Activated naive CD8-positive, alpha-beta T cell treated with anti-CD3 and anti-CD28 coated beads, Interleukin-2, amount 10 ng/mL, durations not matched to agents 7 days and 5 days (primary cell): ENCODE measurements around the gene SF3A2. TPM values are rescaled to one million over a fixed set of nuclear protein-coding genes. Genes with fewer than 3 reads are reported as not detected.
"Not testable (repeated sequence)": the region's sequence is repeated elsewhere in the genome, so short reads cannot be mapped to it uniquely, and the experiment has no call there.

Experiments used
- ATAC-seq: fragments of 150-1000 bp; cut with Tn5 transposase; one replicate; pipeline ENCODE4 v1.10.0; 2021; ENCODE audit warnings: low read depth, moderate library complexity
- POLR2A ChIA-PET: fragments of 350-600 bp; sonication (Branson Sonifier 250); formaldehyde crosslinking; loops from one replicate; lab custom pipeline; 2021; ENCODE audit warnings: antibody characterized with exemption; lab: Charles Lee
- DNase-seq: peaks from one replicate; pipeline ENCODE4 v3.0.0; 2021
- H3K27ac Mint-ChIP-seq: one replicate; pipeline ENCODE4 v1.8.0; 2022; ENCODE audit warnings: mild to moderate bottlenecking, mixed read lengths
- H3K27me3 Mint-ChIP-seq: one replicate; pipeline ENCODE4 v1.8.0; 2022; ENCODE audit warnings: mild to moderate bottlenecking, moderate library complexity, mixed read lengths
- H3K36me3 Mint-ChIP-seq: one replicate; pipeline ENCODE4 v1.8.0; 2021; ENCODE audit warnings: mild to moderate bottlenecking, mixed read lengths
- H3K4me1 Mint-ChIP-seq: one replicate; pipeline ENCODE4 v1.8.0; 2021; ENCODE audit warnings: mixed read lengths
- H3K4me3 Mint-ChIP-seq: one replicate; pipeline ENCODE4 v1.8.0; 2022; ENCODE audit warnings: mild to moderate bottlenecking, moderate library complexity, mixed read lengths
- H3K9me3 Mint-ChIP-seq: one replicate; pipeline ENCODE4 v1.8.0; 2021; ENCODE audit warnings: mixed read lengths
- total RNA-seq, 2 experiments: library from RNA; stranded (reverse); gene quantifications; one replicate each; pipeline ENCODE4 v1.2.3, GENCODE V29; 2021

The SF3A2 gene
- total RNA-seq, 2 experiments from 2014 or later, result 171 TPM

GRCh38 chr19:2199215-2199614 is 37.4 kb upstream of the SF3A2 start:
- DNase-seq (no peak), ATAC-seq (no peak)
- H3K36me3 Mint-ChIP-seq, result peaks cover 3% of the 10 kb centered on the region
- no peak overlapping the region for H3K27ac Mint-ChIP-seq
- H3K27me3 Mint-ChIP-seq, result no peaks in the 10 kb centered on the region
- H3K4me1 Mint-ChIP-seq, result peaks cover 2% of the 10 kb centered on the region
- H3K4me3 Mint-ChIP-seq, result no peak overlapping the region
- H3K9me3 Mint-ChIP-seq, result no peaks in the 10 kb centered on the region
- POLR2A ChIA-PET, result interaction anchor here (0.7 kb wide), 1 partner anchor 169 kb away, joined by 4 read pairs; no protein-coding TSS in a partner anchor

- DNase-seq (no peak), ATAC-seq (no peak)
- H3K4me1 Mint-ChIP-seq, result peaks cover 2% of the 10 kb centered on the region
- no peak overlapping the region for H3K4me3 Mint-ChIP-seq
- no peaks in the 10 kb centered on the region for H3K27me3 Mint-ChIP-seq
- H3K9me3 Mint-ChIP-seq, result no peaks in the 10 kb centered on the region
- POLR2A ChIA-PET, result interaction anchor here (0.7 kb wide), 1 partner anchor 170 kb away, joined by 4 read pairs; no protein-coding TSS in a partner anchor
- peaks cover 5% of the 10 kb centered on the region for H3K36me3 Mint-ChIP-seq
- H3K27ac Mint-ChIP-seq, result no peak overlapping the region
Measured at GRCh38 chr19:2199861-2200623, 36.6 kb upstream of the SF3A2 start.

GRCh38 chr19:2200624-2201294 is 35.9 kb upstream of the SF3A2 start:
- H3K9me3 Mint-ChIP-seq, H3K27me3 Mint-ChIP-seq, DNase-seq, POLR2A ChIA-PET, H3K27ac Mint-ChIP-seq, H3K4me3 Mint-ChIP-seq, H3K4me1 Mint-ChIP-seq, ATAC-seq, H3K36me3 Mint-ChIP-seq: not testable (repeated sequence)

GRCh38 chr19:2201473-2202148 is 35.0 kb upstream of the SF3A2 start:
- Mint-ChIP-seq H3K9me3 (no peaks in the 10 kb centered on the region), H3K4me3 (no peak overlapping the region), H3K4me1 (peaks cover 2% of the 10 kb centered on the region), H3K36me3 (peaks cover 6% of the 10 kb centered on the region), H3K27ac (no peak overlapping the region), H3K27me3 (no peaks in the 10 kb centered on the region)
- DNase-seq, result no peak
- POLR2A ChIA-PET, result no interaction called here
- ATAC-seq, result no peak

- Mint-ChIP-seq H3K27me3 (no peaks in the 10 kb centered on the region), H3K4me3 (no peak overlapping the region), H3K36me3 (peaks cover 8% of the 10 kb centered on the region), H3K4me1 (peaks cover 2% of the 10 kb centered on the region), H3K9me3 (no peaks in the 10 kb centered on the region), H3K27ac (no peak overlapping the region)
- POLR2A ChIA-PET, result no interaction called here
- ATAC-seq (no peak), DNase-seq (no peak)
Measured at GRCh38 chr19:2202366-2202765, 34.3 kb upstream of the SF3A2 start.

- H3K27ac Mint-ChIP-seq, result no peak overlapping the region
- H3K9me3 Mint-ChIP-seq, result no peaks in the 10 kb centered on the region
- H3K4me1 Mint-ChIP-seq, result peaks cover 2% of the 10 kb centered on the region
- no peak overlapping the region for H3K4me3 Mint-ChIP-seq
- DNase-seq, result no peak
- H3K27me3 Mint-ChIP-seq, result no peaks in the 10 kb centered on the region
- POLR2A ChIA-PET, result no interaction called here
- ATAC-seq, result no peak
- peaks cover 12% of the 10 kb centered on the region for H3K36me3 Mint-ChIP-seq
Measured at GRCh38 chr19:2207008-2207407, 29.6 kb upstream of the SF3A2 start.

- Mint-ChIP-seq H3K36me3 (peaks cover 12% of the 10 kb centered on the region), H3K4me1 (peaks cover 2% of the 10 kb centered on the region), H3K4me3 (no peak overlapping the region), H3K9me3 (no peaks in the 10 kb centered on the region), H3K27ac (no peak overlapping the region), H3K27me3 (no peaks in the 10 kb centered on the region)
- DNase-seq (no peak), ATAC-seq (peak; percentile 57)
- POLR2A ChIA-PET, result no interaction called here
Measured at GRCh38 chr19:2207991-2208860, 28.4 kb upstream of the SF3A2 start.

GRCh38 chr19:2208975-2209374 is 27.6 kb upstream of the SF3A2 start:
- Mint-ChIP-seq H3K27me3 (no peaks in the 10 kb centered on the region), H3K9me3 (no peaks in the 10 kb centered on the region), H3K4me1 (peaks cover 3% of the 10 kb centered on the region), H3K4me3 (no peak overlapping the region), H3K27ac (no peak overlapping the region), H3K36me3 (peaks cover 13% of the 10 kb centered on the region)
- ATAC-seq (no peak), DNase-seq (no peak)
- POLR2A ChIA-PET, result no interaction called here

- Mint-ChIP-seq H3K27me3 (no peaks in the 10 kb centered on the region), H3K4me1 (peaks cover 1% of the 10 kb centered on the region), H3K9me3 (no peaks in the 10 kb centered on the region), H3K4me3 (no peak overlapping the region), H3K27ac (no peak overlapping the region), H3K36me3 (peaks cover 10% of the 10 kb centered on the region)
- DNase-seq (no peak), ATAC-seq (no peak)
- POLR2A ChIA-PET, result no interaction called here
Measured at GRCh38 chr19:2209408-2209807, 27.2 kb upstream of the SF3A2 start.

GRCh38 chr19:2210206-2210605 is 26.4 kb upstream of the SF3A2 start:
- Mint-ChIP-seq H3K9me3 (no peaks in the 10 kb centered on the region), H3K27ac (no peak overlapping the region), H3K4me1 (peaks cover 3% of the 10 kb centered on the region), H3K4me3 (no peak overlapping the region), H3K36me3 (peaks cover 9% of the 10 kb centered on the region), H3K27me3 (no peaks in the 10 kb centered on the region)
- ATAC-seq (no peak), DNase-seq (no peak)
- POLR2A ChIA-PET, result no interaction called here

- H3K36me3 Mint-ChIP-seq, result peaks cover 9% of the 10 kb centered on the region
- POLR2A ChIA-PET, result no interaction called here
- no peaks in the 10 kb centered on the region for H3K27me3 Mint-ChIP-seq
- ATAC-seq (no peak), DNase-seq (no peak)
- H3K9me3 Mint-ChIP-seq, result no peaks in the 10 kb centered on the region
- peak overlapping the region; percentile 54 for H3K27ac Mint-ChIP-seq
- no peak overlapping the region for H3K4me3 Mint-ChIP-seq
- peaks cover 3% of the 10 kb centered on the region for H3K4me1 Mint-ChIP-seq
Measured at GRCh38 chr19:2210987-2211740, 25.5 kb upstream of the SF3A2 start.

GRCh38 chr19:2212861-2213711 is 23.5 kb upstream of the SF3A2 start:
- Mint-ChIP-seq H3K27ac (no peak overlapping the region), H3K9me3 (no peaks in the 10 kb centered on the region), H3K36me3 (peaks cover 10% of the 10 kb centered on the region), H3K4me3 (no peak overlapping the region), H3K27me3 (no peaks in the 10 kb centered on the region), H3K4me1 (peaks cover 3% of the 10 kb centered on the region)
- DNase-seq, result no peak
- POLR2A ChIA-PET, result interaction anchor here (1.2 kb wide), 1 partner anchor 25 kb away, joined by 4 read pairs; no protein-coding TSS in a partner anchor
- ATAC-seq, result no peak
